Endothelial cell of umbilical vein (primary cell): ENCODE results near the gene CTNNA2.

Experiments used
- EZH2 ChIP-seq: IDR thresholded peaks from 2 replicates; pipeline ENCODE4 v1.6.1; 2012; ENCODE audit warnings: borderline replicate concordance, low read depth, mild to moderate bottlenecking, moderate library complexity, low read length, inconsistent platforms; ENCODE audit not compliant: severe bottlenecking
- GATA2 ChIP-seq: IDR thresholded peaks from 2 replicates; pipeline ENCODE4 v1.7.0; 2011; ENCODE audit warnings: low read depth, mild to moderate bottlenecking, moderate library complexity, mixed read lengths, low read length; ENCODE audit not compliant: insufficient read length, insufficient read depth
- MYC ChIP-seq: IDR thresholded peaks from one replicate; pipeline ENCODE4 v1.6.1; 2011; ENCODE audit warnings: mild to moderate bottlenecking, low read depth, low read length
- POLR2A ChIP-seq: IDR thresholded peaks from 2 replicates; pipeline ENCODE4 v1.6.1; 2012; ENCODE audit warnings: low read depth, mild to moderate bottlenecking, control low read depth, low read length
- POLR2AphosphoS5 ChIP-seq: IDR thresholded peaks from 2 replicates; pipeline ENCODE4 v1.6.1; 2012; ENCODE audit warnings: low read depth, mild to moderate bottlenecking, control low read depth, low read length, moderate library complexity; ENCODE audit not compliant: insufficient read depth
- TF ChIP-seq, protein P1 (sequence below), 2 donors: IDR thresholded peaks; 1 replicate in 1 of 2; 2 replicates in 1 of 2; pipeline ENCODE4 v1.5.1; 2011; ENCODE audit warnings: low read length in 2 of 2, mild to moderate bottlenecking in 2 of 2, moderate library complexity in 2 of 2, control low read depth in 1 of 2, inconsistent platforms in 1 of 2, low read depth in 1 of 2; ENCODE audit not compliant: insufficient read depth in 1 of 2; ENCODE audit errors: extremely low read depth in 1 of 2
- TF ChIP-seq, protein P2 (sequence below): IDR thresholded peaks from 2 replicates; pipeline ENCODE4 v1.6.1; 2011; ENCODE audit not compliant: insufficient read depth, insufficient read length

DNA sequence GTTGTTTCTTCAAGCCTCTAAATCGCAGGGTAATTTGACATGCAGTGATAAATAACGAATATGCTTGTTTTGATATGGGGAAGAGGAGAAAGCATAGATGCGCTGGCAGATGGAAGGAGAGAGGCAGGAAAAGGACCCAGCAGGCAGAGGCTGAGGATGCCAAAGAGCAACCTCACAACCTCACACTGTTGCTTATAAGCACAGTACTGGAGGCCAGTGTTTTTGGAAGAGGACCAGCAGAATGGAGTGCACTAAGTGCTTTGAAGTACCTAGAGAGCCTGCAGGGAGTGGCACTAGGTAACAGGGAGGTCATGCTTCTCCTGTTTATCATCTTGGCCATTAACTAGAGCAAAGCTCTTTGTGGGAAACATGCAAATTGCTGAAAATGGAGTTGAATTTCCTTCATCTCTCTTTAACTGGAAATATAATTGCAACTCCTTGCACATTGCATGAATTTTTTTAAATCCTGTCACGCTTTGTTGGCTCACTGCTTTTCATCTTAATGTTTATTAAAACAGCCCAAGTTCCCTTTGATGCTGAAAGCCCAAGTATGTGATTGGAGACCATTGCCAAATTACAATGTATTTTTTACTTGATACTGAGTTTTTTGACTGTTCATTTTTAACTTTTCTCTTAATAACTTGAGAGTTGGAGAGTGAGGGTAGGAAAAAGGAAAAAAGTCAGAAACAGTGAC is 555.3 kb downstream of the CTNNA2 start:
- TF ChIP-seq POLR2AphosphoS5, result no peak
- no peak for TF ChIP-seq GATA2
- TF ChIP-seq, protein P1, sequence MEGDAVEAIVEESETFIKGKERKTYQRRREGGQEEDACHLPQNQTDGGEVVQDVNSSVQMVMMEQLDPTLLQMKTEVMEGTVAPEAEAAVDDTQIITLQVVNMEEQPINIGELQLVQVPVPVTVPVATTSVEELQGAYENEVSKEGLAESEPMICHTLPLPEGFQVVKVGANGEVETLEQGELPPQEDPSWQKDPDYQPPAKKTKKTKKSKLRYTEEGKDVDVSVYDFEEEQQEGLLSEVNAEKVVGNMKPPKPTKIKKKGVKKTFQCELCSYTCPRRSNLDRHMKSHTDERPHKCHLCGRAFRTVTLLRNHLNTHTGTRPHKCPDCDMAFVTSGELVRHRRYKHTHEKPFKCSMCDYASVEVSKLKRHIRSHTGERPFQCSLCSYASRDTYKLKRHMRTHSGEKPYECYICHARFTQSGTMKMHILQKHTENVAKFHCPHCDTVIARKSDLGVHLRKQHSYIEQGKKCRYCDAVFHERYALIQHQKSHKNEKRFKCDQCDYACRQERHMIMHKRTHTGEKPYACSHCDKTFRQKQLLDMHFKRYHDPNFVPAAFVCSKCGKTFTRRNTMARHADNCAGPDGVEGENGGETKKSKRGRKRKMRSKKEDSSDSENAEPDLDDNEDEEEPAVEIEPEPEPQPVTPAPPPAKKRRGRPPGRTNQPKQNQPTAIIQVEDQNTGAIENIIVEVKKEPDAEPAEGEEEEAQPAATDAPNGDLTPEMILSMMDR (IDR thresholded peaks at IDR 0.05; ENCODE audit: extremely low read depth in 1 of 2, insufficient read depth in 1 of 2, low read depth in 1 of 2, low read length in 2 of 2), result no peak
- TF ChIP-seq, protein P2, sequence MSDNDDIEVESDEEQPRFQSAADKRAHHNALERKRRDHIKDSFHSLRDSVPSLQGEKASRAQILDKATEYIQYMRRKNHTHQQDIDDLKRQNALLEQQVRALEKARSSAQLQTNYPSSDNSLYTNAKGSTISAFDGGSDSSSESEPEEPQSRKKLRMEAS, result no peak
- no peak for TF ChIP-seq POLR2A
- TF ChIP-seq EZH2, result no peak
- no peak for TF ChIP-seq MYC
